ENCODE data around the gene SLC38A1. TPM values are rescaled to one million over a fixed set of nuclear protein-coding genes. Genes with fewer than 3 reads are reported as not detected.

SLC38A1 gene
- polyA plus RNA-seq, 6 donors from 2014 or later, result 282 to 432 (median 343) TPM

- no peaks in the 10 kb centered on the region for H3K9me3 Mint-ChIP-seq
- DNase-seq, result no peak
- H3K27me3 Mint-ChIP-seq, result peaks cover 0 to 9% (median 5%) of the 10 kb centered on the region in 3 donors
- no peak for ATAC-seq (ENCODE audit: low read depth in 2 of 2)
- H3K36me3 Mint-ChIP-seq, result no peaks in the 10 kb centered on the region
- peak overlapping the region in 1 of 6 donors; percentile 27 for H3K27ac Mint-ChIP-seq
- peaks cover 4 to 20% (median 14%) of the 10 kb centered on the region in 3 donors for H3K4me1 Mint-ChIP-seq
- H3K4me3 Mint-ChIP-seq, result no peak overlapping the region
Observed at GRCh38 chr12:46145881-46146280, 123.0 kb downstream of the SLC38A1 start.

- no peak overlapping the region for H3K4me3 Mint-ChIP-seq
- H3K9me3 Mint-ChIP-seq, result peaks cover 0 to under 1% (median 0%) of the 10 kb centered on the region in 7 donors
- no peak overlapping the region for H3K27ac Mint-ChIP-seq
- peaks cover 0 to 9% (median 5%) of the 10 kb centered on the region in 3 donors for H3K27me3 Mint-ChIP-seq
- DNase-seq, result no peak
- peaks cover 0 to 14% (median 9%) of the 10 kb centered on the region in 3 donors for H3K4me1 Mint-ChIP-seq
- H3K36me3 Mint-ChIP-seq, result no peaks in the 10 kb centered on the region
- no peak for ATAC-seq (ENCODE audit: low read depth in 2 of 2)
Observed at GRCh38 chr12:46144433-46144832, 124.4 kb downstream of the SLC38A1 start.

- no peaks in the 10 kb centered on the region for H3K27me3 Mint-ChIP-seq
- ATAC-seq (ENCODE audit: low read depth in 2 of 2) (no peak), DNase-seq (no peak)
- no peaks in the 10 kb centered on the region for H3K4me1 Mint-ChIP-seq
- H3K27ac Mint-ChIP-seq, result peak overlapping the region in 1 of 6 donors; percentile 23
- no peaks in the 10 kb centered on the region for H3K36me3 Mint-ChIP-seq
- H3K9me3 Mint-ChIP-seq, result peaks cover 0 to 2% (median 0%) of the 10 kb centered on the region in 7 donors
- H3K4me3 Mint-ChIP-seq, result no peak overlapping the region
Observed at GRCh38 chr12:46136249-46136648, 132.6 kb downstream of the SLC38A1 start.

GRCh38 chr12:46135750-46136149 lies 133.1 kb downstream of the SLC38A1 start:
- no peak for DNase-seq
- no peaks in the 10 kb centered on the region for H3K36me3 Mint-ChIP-seq
- ATAC-seq (ENCODE audit: low read depth in 2 of 2), result no peak
- no peaks in the 10 kb centered on the region for H3K4me1 Mint-ChIP-seq
- peaks cover 0 to 2% (median 0%) of the 10 kb centered on the region in 7 donors for H3K9me3 Mint-ChIP-seq
- H3K27ac Mint-ChIP-seq, result peak overlapping the region in 1 of 6 donors; percentile 23
- H3K4me3 Mint-ChIP-seq, result no peak overlapping the region
- no peaks in the 10 kb centered on the region for H3K27me3 Mint-ChIP-seq

GRCh38 chr12:46134852-46135251 lies 134.0 kb downstream of the SLC38A1 start:
- Mint-ChIP-seq H3K4me1 (no peaks in the 10 kb centered on the region), H3K4me3 (no peak overlapping the region), H3K27ac (no peak overlapping the region), H3K27me3 (no peaks in the 10 kb centered on the region), H3K36me3 (no peaks in the 10 kb centered on the region), H3K9me3 (peaks cover 0 to 2% (median 0%) of the 10 kb centered on the region in 7 donors)
- DNase-seq (no peak), ATAC-seq (ENCODE audit: low read depth in 2 of 2) (no peak)

GRCh38 chr12:46134205-46134811 lies 134.5 kb downstream of the SLC38A1 start:
- H3K4me3 Mint-ChIP-seq, result no peak overlapping the region
- H3K4me1 Mint-ChIP-seq, result no peaks in the 10 kb centered on the region
- DNase-seq (no peak), ATAC-seq (ENCODE audit: low read depth in 2 of 2) (no peak)
- no peaks in the 10 kb centered on the region for H3K27me3 Mint-ChIP-seq
- H3K27ac Mint-ChIP-seq, result no peak overlapping the region
- H3K36me3 Mint-ChIP-seq, result no peaks in the 10 kb centered on the region
- H3K9me3 Mint-ChIP-seq, result peaks cover 0 to under 1% (median 0%) of the 10 kb centered on the region in 7 donors

- no peaks in the 10 kb centered on the region for H3K27me3 Mint-ChIP-seq
- no peak overlapping the region for H3K27ac Mint-ChIP-seq
Observed at GRCh38 chr12:46133751-46134150, 135.1 kb downstream of the SLC38A1 start.

More at GRCh38 chr12:46133751-46134150, 135.1 kb downstream of the SLC38A1 start:
- H3K4me1 Mint-ChIP-seq, result no peaks in the 10 kb centered on the region
- no peaks in the 10 kb centered on the region for H3K9me3 Mint-ChIP-seq
- ATAC-seq (ENCODE audit: low read depth in 2 of 2) (no peak), DNase-seq (no peak)
- no peaks in the 10 kb centered on the region for H3K36me3 Mint-ChIP-seq
- no peak overlapping the region for H3K4me3 Mint-ChIP-seq

Other genes starting within 250 kb of the SLC38A1 start
- 10 to 100 TPM; 48.8 to 96.3 (median 63.1) TPM for gene SLC38A2, start 103.7 kb upstream of the SLC38A1 start, polyA plus RNA-seq (ENCODE audit: low read depth in 6 of 6)